ENCODE data around the gene MAP4K1.
"Not testable (repeated sequence)": the region's sequence is repeated elsewhere in the genome, so short reads cannot be mapped to it uniquely, and the experiment has no call there.

MAP4K1 gene

DNA sequence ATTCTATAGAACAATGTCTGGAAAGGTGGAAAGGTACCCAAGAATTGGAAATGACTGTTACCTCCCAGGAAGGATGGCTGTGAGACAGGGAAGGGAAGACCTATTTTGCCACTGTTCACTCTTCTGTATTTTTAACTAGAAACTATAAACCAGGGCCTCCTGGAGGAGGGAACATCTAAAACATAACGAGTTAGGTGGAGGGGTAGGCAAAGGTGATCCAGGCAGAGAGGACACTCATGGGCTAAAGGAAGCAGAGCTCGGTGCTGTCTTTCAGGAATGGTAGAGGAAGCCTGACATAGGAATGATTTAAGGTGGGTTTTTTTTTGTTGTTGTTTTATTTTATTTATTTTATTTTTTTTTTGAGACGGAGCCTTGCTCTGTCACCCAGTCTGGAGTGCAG is 7.1 kb upstream of the MAP4K1 start:
- no peak for DNase-seq

DNA sequence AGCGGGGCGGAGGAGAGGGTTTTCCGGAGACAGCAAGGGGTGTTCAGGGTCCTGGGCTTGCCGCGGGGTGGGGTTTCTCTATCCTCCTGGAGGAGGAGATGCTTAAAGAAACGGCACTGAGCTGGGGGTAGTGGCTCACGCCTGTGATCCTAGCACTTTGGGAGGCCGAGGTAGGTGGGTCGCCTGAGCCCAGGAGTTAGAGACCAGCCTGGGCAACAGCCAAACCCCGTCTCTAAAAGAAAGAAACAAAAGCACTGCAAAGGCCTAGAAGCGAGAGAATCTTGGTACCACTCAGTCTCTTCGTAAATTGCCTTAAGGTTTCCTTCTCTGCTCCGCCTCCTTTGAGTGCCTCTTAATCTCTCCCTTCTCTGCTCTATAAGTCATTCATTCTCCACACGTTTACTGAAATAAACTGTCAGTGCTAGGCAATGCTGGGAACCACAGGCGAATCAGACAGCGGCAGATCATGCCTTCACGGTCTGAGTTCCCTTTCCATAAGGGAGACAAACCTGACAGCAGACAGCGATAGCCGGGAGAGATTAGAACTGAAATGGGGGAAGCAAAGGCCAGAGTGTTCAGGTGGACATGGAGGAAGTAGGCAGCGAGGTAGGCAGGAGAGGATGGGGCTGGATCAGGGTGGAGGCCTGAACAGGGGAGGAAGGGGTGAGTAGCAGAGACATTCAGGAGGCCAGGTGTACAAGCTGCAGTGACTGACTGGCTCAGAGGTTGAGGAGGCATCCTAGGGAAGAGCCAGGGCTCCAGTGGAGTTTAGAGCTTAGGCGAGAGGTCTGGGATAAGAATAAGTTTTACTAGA is 1.8 kb upstream of the MAP4K1 start:
- DNase-seq, result no peak

DNA sequence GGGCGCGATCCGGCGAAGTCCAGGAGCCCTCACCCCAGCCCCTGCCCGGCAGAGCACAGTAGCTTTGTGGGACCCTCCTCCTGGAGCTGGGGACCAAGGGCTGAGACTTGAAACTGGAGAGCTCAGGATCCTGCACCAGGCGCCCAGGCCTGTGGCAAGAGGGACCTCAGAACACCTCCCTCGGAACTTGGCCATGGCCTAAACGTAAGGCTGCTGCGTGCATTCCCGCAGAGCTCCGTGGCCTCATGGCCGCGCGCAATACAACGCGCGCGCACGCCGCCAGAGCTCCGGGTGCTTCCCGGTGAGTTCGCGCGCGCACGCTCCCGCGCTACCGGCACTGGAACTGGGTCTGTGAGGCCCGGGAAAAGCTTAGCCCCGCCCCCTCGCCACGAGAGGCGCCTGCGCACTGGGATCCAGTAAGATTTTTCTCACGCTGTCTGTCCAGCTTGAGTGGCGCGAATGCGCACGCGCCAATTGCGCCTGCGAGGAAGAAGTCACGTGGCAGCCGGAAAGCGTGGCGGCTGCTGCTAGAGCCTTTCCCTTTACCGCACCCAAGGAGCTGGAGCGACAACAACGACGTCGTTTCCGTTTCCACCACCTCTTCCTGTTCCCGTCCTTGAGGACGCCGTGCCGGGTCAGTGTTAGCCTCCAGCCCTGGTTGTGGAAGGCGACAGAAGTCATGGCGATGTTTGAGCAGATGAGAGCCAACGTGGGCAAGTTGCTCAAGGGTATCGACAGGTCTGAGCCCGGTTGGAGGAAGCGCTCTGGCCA is 1.0 kb upstream of the MAP4K1 start, which contains the start of gene EIF3K:
Gene EIF3K, plus strand, starts transcription at position 599 of the 771 bp plus-strand sequence. Its CDS starts 81 bp downstream, at position 680.
- peak; percentile 87 to 100 (median 98) for DNase-seq

DNA sequence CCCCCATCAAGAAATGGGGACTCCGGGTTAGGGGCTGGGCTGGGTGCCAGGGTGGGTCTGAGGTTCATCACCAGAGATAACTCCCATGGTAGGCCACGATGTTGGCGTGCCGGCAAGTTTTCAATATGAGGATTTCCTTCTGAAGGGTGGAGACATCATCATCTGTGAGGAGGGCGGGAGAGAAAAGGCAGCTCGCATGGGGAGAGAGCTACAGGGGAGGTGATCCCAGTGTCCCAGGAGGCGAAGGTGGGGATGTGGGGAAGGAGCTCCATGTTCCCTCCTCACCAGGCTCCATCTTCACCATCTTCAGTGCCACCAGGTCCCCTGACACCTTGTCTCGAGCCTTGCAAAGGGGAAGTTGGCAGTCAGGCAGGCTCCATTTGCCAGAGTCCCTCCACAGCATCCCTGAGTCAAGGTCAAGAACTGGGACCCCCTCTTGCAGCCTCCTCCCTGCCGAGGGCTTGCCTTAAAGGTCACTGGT is 430 bp downstream of the MAP4K1 start:
- DNase-seq, result no peak

DNA sequence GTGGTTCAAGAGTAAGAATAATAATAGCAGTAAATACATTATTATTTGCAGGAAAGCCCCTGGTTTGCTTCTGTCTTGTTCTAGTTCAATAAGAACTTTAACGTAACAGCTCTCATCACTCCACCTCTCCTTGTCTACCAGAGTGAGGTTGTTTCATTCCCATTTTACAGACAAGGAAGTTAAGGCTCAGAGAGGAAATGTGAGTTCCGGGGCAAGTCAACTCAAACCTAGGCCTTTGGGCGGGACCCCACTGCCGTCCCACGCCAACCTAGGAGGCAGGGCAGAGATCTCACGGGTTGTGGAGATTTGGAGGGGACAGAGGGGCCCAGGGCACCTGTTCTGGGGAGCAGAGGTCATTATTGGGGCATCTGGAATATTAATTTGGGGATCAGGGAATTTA is 1.5 kb downstream of the MAP4K1 start:
- DNase-seq, result no peak

DNA sequence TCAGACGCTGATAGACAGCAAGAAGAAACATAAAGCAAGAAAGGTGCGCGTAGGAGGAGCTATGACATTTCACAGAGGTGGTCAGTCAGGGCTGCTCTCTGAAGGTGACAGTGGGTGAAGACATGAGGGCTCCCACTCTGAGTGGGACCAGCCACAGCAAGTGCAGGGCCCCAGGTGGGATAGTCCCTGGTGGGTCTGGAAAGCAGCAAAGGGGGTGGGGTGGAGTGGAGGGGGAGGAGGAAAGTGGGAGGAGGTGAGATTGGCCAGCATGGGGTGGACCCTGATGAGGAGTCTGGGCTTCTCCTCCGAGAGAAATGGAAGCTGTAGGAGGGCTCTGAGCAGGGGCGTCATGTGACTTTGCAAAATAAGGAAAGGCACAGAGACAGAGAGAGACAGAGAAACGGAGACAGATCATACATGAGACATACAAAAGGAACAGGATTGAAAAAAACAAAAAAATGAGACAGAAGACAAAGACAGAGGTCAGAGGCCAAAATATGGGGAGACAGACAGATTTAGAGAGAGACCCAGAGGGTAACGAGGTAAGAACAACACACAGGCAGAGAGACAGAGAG is 2.7 kb downstream of the MAP4K1 start:
- DNase-seq, result no peak

DNA sequence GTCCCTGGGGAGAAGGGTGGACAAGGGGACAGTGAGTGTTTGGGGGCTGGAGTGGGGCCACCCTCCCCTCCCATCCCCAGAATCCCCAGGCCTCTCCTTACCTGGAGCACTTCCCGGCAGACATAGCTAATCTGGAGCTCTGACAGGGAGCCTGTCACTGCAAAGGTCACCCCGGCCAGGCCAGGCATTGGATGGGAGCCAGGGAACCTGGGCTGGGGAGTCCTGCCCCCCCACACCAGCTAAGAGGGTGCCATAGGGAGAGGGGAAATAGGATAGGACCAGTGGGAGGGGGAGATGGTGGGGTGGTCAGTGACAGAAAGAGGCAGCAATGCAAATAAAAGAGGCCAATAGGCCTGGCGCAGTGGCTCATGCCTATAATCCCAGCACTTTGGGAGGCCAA is 3.5 kb downstream of the MAP4K1 start:
- no peak for DNase-seq

DNA sequence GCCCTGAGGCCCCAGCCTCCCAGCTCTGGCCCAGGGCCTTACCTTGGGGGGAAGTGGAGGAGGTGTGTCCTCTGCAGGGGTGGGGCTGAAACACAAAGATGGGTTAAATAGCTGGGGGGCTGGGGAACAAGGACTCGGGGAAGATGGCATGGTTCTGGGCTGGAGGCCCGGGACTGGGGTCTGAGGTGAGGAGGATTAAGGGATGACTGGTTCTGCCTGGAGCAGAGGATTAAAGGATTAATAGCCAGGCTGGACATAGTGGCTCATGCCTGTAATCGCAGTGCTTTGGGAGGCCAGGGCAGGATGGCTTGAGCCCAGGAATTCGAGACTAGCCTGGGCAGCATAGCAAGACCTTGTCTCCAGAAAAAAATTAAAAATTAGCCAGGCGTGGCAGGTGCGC is 11.6 kb downstream of the MAP4K1 start:
- no peak for DNase-seq

DNA sequence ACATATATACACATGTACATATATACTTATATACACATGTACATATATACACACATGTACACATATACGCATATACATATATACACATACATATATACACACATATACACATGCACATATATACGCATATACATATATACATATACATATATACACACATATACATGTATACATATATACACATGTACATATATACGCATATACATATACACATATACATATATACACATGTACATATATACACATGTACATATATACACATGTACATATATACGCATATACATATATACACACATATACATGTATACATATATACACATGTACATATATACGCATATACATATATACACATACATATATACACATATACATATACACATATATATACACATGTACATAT is 14.9 kb downstream of the MAP4K1 start:
- not testable (repeated sequence) for DNase-seq

DNA sequence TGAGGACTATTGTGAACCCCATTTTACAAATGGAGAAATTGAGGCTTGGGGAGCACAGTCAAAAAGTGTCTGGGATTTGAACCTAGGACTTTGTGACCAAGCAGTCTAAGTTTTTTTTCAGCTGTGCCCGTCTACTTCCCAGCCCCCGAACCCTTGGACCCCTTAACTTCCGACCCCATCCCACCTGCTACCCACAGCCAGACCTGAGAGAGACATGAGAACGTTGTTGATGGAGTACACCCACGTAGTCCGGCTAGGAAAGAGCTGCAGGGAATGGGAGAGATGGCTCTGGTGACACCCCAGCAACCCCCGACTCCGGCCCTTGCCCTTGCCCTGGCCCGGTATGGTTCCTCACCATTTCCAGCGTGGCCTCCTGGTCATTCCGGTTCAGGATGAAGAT is 18.0 kb downstream of the MAP4K1 start:
- no peak for DNase-seq

DNA sequence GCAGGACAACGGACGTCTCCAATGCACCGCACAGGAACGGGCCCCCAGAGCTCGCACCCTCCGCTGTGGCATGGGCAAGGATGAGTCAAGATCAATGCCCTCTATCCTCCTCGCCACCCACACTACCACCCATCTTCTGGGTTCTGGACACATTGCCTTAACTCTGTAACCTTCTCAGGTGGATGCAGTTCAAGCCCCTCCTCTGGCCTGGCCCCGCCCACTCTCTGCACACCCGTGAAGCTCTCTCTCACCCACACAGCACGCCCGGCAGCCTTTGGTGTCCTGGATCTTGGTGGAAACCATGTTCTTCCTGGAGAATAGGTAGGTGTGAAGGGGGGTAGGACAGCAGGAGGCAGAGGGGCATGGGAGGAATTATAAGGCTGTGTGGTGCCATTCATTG is 20.7 kb downstream of the MAP4K1 start:
- DNase-seq, result no peak

DNA sequence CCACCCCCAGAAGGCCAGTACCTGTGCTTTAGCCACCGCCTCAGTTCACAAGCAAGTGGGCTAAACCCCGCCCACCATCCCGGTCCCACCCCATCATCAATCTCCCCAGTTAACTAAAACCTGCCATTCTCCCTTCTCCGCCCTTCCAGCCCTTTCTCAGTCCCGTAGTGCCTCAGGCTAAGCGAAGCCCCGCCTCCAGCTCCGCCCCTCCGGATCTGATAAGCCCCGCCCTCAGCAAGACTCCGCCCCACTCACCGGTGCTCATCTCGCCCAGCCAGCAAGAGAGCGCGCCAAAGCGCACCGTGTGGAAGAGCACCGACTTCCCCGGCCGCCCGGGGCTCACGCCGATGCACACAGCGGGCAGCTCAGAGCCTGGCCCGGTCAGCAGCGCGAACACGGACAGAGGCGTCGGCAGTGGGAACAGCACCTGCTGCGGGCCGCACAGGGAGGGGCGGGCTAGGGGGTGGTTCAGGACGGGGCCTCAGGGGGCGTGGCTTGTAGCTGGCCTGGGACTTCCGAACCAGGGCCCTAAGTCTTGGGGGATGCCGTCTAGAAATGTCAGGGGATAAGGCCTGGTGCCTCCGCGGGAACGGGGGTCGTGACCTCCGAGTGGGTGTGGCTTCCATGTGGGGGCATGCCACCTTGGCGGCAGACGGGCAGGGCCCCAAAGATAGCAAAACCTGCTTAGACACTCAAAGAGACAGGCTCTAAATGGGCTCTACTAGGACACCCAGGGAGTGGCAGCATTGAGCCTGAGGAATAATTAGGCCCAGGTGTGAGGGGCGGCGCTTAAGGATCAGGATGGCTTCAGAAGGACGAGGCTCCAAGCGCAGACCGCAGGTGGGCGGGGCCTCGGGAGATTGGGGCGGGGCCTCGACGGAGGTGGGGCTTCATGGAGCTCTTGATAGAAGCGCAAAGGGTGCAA is 21.4 kb downstream of the MAP4K1 start:
- no peak for DNase-seq

DNA sequence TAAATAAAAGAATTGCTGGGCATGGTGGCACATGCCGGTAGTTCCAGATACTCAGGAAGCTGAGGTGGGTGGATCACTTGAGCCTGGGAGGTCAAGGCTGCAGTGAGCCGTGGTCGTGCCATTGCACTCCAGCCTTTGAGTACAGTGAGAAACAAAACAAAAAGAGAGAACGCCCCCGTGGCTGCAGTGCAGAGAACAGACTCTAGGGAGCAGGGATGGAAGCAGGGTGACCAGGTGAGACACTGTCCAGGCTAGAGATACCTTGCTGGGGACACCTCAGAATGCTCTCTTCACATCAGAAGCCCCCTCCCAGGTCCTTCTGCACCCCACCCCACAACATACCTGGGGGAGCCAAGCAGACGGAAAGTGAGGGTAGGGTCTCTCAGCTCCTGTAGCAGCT is 24.8 kb downstream of the MAP4K1 start:
- no peak for DNase-seq

DNA sequence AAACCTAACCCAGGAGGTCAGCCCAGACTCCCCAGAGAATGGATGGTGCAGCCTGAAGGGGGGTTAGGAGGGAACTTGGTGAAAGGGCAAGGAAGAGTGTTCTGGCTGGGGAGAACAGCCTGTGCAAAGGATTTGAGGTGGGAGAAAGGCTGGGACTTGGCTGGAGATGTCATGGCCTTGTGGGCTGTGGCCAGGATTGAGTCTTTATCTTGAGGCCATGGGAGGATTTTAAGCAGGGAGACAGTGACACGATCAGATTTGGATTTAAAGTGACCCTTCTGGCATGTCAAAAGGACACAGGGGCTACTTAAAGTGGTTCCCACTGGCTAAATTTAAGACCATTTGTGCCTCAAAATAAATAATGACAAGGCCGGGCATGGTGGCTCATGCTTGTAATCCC is 29.7 kb downstream of the MAP4K1 start:
- DNase-seq, result no peak

DNA sequence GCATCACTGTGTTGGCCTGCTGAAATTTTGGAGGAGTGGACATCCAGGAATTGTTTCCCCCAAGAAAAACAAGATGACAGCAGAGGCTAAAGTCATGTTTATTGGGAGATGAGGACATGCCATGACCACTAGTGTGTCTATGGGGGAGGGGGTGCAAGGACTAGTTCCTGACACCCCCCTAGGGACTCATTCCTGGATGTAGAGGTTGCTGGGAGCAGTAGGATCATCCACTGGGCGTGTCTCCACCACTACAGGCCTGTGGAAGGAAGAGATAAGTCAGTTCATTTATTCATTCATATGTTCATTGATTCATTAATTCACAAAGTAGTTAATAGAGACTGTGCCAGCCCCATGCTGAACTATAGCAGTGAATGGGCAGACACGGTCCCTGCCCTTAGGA is 30.2 kb downstream of the MAP4K1 start:
- no peak for DNase-seq

DNA sequence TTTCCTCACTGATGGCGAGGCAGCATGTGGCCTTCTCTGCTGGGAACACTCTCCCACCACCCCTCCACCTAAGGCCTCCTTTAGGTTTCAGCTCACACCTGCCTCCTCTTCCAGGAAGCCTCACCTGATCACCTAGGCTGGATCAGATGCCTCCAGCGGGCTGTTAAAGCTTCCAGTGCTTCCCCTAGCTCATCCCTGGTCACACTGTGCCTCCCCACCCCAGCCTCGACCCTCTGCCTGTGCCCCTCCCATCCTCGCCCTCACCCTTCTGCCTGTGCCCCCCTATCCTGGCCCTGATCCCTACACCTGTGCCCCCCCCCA is 33.8 kb downstream of the MAP4K1 start:
- no peak for DNase-seq

DNA sequence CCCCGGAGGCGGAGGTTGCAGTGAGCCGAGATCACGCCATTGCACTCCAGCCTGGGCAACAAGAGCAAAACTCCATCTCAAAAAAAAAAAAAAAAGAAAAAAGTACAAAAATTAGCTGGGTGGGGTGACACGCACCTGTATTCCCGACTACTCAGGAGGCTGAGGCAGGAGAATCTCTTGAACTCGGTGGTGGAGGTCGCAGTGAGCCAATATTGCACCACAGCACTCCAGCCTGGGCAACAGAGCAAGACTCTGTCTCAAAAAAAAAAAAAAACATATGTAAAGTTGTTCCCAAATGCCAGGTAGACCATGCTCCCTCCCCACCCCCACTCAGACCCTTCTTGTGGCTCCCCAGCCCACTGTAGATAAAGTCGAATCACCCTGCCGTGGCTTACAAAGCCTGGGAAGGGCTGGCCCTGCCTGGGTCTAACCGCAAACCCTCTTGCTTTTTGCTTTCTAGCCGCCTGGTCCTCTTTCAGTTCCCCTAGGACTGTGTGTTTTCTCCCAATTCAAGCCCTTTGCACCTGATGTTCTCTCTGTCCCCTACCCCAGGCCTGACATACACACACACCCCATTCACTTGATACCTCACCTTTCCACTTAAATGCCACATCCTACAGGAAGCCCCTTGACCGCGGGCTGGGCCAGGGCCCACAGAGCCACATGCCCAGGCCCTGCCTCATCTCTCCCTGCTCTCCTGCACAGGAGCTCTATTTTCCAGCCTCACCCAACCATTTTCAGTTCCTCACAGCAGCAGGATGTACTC is 34.4 kb downstream of the MAP4K1 start:
- DNase-seq, result no peak

DNA sequence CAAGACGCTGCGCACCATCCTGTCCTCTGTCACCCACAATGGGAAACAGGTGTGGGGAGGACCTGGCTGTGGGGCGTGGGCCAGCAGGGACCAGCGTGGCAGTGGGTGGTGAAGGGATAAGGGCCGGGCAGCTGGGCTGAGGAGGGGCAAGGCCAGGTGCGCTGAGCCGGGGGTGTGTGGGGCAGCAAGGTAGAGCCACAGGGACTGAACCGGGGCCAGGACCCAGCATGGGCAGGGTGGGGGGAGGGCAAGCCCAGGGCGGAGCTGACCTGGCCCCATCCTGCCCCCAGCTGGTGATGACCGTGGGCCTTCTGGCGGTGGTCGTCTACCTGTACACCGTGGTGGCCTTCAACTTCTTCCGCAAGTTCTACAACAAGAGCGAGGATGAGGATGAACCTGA is 37.7 kb downstream of the MAP4K1 start:
- no peak for DNase-seq

DNA sequence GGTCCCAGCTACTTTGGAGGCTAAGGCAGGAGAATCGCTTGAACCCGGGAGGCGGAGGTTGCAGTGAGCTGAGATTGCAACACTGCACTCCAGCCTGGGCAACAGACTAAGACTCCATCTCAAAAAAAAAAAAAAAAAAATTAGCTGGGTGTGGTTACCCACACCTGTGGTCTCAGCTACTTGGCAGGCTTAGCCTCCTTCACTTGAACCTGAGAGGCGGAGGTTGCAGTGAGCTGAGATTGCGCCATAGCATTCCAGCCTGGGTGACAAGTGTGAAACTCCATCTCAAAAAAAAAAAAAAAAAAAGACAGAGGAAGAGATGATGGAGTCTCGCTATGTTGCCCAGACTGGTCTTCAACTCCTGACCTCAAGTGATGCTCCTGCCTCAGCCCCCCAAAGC is 38.4 kb downstream of the MAP4K1 start:
- not testable (repeated sequence) for DNase-seq

DNA sequence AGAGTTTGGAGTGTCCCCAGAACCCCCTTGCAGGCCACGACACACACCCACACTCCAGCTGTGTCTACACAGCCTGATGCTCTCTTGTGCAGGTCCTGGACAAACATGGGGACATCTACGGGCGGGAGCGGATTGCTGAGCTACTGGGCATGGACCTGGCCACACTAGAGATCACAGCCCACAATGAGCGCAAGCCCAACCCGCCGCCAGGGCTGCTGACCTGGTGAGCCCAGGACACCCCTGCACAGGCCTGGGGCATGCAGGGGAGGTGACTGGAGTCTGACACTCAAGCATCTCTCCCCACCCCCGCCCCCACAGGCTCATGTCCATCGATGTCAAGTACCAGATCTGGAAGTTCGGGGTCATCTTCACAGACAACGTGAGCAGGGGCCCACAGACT is 39.9 kb downstream of the MAP4K1 start:
- no peak for DNase-seq

DNA sequence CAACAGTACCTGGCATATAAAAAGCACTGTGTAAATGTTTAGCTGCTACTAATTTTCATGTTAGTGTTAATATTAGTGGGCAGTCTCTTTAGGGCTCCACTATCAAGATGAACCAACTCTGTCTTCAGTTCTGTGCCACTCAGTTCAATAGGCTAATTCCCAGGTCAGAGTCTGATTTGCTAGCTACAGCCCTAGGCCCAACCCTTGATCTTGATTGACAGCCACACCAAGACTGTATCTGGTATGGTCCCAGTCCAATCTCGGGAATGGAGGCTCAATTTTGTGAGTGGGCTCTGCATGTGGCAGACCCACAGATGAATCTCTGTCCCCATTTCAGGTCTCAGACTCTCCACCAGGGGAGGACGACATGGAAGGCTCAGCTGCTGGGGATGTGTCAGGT is 46.1 kb downstream of the MAP4K1 start:
- DNase-seq, result no peak
